ENCODE measurements around the gene RPL3. TPM values are rescaled to one million over a fixed set of nuclear protein-coding genes. Genes with fewer than 3 reads are reported as not detected.

The RPL3 gene
- total RNA-seq, 2 donors from 2014 or later: 908 to 1,235 TPM

DNA sequence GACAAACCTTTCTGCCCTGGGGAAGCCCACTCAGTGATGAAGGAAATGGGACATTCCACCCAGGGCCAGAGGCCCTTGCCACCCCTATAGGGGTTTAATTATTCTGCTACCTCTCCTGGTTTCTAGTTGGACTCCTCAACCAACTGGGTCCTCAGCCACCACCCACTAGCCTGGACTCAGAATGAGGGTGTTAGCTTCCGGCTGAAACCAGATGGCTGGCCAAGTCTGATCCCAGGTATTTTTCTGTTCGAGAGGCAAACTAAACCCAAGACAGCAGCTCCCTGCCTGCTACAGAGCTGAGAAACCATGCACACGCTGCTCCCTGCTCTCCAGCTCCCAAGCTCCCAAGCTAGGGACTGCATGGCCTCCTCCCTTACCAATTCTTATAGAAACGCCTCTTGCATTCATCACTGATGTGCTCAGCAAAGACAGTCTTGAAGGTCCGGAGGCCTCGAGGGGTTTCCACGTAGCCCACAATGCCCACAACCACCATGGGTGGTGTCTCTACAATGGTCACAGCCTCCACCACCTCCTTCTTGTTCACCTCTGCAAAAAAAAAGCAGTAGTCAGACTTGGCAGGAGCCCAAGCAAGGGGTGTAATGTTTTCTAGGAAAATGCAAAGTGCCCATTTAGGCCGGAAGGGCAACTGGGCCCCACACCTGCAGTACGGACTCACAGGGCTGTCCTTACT is 2.2 kb downstream of the RPL3 start:
- H3K9me3 ChIP-seq: no peaks in the 10 kb centered on the region
- DNase-seq (ENCODE audit: low spot score) (no peak), ATAC-seq (ENCODE audit: insufficient number of reproducible peaks, low FRiP score, low read depth) (no peak)
- peaks cover 54% of the 10 kb centered on the region for H3K36me3 ChIP-seq
- H3K27me3 ChIP-seq (replicated peaks; ENCODE audit: insufficient read depth): no peaks in the 10 kb centered on the region
- H3K27ac ChIP-seq: no peak overlapping the region
- H3K4me3 ChIP-seq: no peak overlapping the region
- TF ChIP-seq, protein P1, sequence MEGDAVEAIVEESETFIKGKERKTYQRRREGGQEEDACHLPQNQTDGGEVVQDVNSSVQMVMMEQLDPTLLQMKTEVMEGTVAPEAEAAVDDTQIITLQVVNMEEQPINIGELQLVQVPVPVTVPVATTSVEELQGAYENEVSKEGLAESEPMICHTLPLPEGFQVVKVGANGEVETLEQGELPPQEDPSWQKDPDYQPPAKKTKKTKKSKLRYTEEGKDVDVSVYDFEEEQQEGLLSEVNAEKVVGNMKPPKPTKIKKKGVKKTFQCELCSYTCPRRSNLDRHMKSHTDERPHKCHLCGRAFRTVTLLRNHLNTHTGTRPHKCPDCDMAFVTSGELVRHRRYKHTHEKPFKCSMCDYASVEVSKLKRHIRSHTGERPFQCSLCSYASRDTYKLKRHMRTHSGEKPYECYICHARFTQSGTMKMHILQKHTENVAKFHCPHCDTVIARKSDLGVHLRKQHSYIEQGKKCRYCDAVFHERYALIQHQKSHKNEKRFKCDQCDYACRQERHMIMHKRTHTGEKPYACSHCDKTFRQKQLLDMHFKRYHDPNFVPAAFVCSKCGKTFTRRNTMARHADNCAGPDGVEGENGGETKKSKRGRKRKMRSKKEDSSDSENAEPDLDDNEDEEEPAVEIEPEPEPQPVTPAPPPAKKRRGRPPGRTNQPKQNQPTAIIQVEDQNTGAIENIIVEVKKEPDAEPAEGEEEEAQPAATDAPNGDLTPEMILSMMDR (IDR thresholded peaks at IDR 0.05): no peak
- H3K4me1 ChIP-seq (ENCODE audit: control insufficient read depth in 1 of 2, low read depth in 2 of 2): peaks cover 15 to 47% of the 10 kb centered on the region in 2 donors

DNA sequence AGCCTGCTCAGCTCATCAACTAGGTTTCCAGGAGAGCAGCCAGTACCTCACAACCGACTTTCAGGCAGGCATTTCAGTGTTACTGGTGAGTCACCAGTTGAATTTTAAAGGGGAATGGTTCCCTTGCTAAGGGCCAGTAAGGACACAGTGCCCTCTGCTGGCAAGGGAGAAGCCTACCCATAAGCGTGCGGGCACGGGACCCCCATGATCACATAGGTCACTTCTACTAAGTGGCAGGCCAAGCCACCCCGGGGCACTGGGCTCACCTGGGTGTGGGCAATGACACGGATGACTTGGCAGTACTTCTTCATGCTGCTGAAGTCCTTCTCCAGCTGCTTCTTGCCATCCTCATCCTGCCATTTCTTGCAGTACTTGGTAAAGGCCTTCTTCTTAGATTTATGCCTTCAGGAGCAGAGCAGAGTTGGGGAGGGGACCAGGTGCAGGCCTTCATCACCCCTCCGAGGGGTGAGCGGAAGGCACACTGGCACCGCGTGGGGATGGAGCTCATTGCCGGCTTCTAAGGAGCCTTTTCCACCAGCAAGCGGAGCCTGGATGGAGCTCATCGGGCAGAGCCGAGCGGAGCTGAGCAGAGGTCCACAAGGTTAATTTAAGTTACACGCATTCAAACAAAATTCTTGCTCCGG is 2.9 kb downstream of the RPL3 start:
- DNase-seq (ENCODE audit: low spot score): no peak

DNA sequence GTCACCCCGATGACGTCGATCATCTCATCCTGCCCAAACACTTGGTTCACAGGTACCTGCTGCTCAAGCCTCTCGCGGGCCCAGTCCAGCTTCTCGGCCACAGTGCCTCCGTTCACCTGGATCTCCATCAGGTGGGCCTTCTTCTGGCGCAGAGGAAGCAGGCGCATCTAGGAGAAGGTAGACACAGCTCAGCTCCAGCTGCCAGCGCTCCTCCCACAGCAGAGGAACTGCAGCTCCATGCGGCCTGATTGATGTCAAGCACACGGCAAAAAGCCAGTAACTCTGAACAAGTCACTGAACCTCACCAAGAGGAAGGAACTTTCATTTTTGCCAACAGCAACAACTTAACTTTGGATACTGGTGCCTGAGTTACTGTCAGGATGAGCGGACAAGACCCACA is 4.0 kb downstream of the RPL3 start:
- no peak for DNase-seq (ENCODE audit: low spot score)
- H3K27me3 ChIP-seq (replicated peaks; ENCODE audit: insufficient read depth): no peaks in the 10 kb centered on the region
- H3K9me3 ChIP-seq: no peaks in the 10 kb centered on the region
- no peak overlapping the region for H3K4me3 ChIP-seq
- ATAC-seq (ENCODE audit: insufficient number of reproducible peaks, low FRiP score, low read depth): no peak
- peak overlapping the region in 1 of 2 donors; percentile 22 for H3K27ac ChIP-seq
- TF ChIP-seq, protein P1 (IDR thresholded peaks at IDR 0.05): no peak
- H3K4me1 ChIP-seq (ENCODE audit: control insufficient read depth in 1 of 2, low read depth in 2 of 2): peaks cover 15 to 47% of the 10 kb centered on the region in 2 donors
- H3K36me3 ChIP-seq: peaks cover 62% of the 10 kb centered on the region

More for the DNA sequence above, 2.9 kb downstream of the RPL3 start:
- Histone ChIP-seq H3K4me1 (ENCODE audit: control insufficient read depth in 1 of 2, low read depth in 2 of 2) (peaks cover 15 to 47% of the 10 kb centered on the region in 2 donors), H3K36me3 (peaks cover 60% of the 10 kb centered on the region), H3K27ac (peak overlapping the region; percentile 10 to 22), H3K27me3 (replicated peaks; ENCODE audit: insufficient read depth) (no peaks in the 10 kb centered on the region), H3K9me3 (no peaks in the 10 kb centered on the region), H3K4me3 (peak overlapping the region; percentile 45)
- ATAC-seq (ENCODE audit: insufficient number of reproducible peaks, low FRiP score, low read depth): peak; percentile 53
- TF ChIP-seq, protein P1 (IDR thresholded peaks at IDR 0.05): peak; percentile 84

DNA sequence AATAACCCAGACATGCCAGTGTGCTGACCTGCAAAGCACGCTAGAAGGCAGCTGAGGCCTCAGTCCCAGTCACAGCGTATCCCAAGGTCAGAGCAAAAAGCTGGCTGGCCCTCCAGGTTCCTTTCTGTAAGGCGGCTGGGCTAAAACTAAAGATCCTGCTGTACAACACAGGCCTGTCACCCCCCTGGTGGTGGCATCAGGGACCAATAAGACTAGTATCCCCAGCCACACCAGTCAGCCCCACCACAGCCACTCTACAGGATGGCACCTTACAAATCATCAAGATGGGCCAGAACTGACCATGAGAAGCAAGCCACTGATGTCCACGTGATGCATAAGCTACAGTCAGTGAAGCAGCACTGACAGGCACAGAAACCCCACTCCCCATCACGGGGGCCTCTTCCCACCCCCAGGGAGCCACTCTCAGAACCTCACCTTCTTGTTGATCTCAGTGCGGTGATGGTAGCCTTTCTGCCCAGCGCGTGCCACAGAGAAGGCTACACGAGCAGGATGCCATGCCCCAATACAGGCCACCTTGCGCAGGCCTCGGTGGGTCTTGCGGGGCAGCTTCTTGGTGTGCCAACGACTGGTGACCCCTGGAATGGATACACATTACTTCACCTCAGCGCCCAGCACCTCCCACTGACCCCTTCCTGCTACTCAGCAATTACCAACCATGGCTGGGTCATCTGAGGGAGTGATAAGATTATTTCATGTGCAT is 5.0 kb downstream of the RPL3 start:
- ATAC-seq (ENCODE audit: insufficient number of reproducible peaks, low FRiP score, low read depth): no peak
- peaks cover 62% of the 10 kb centered on the region for H3K36me3 ChIP-seq

More for the DNA sequence above, 5.0 kb downstream of the RPL3 start:
- Histone ChIP-seq H3K27me3 (replicated peaks; ENCODE audit: insufficient read depth) (no peaks in the 10 kb centered on the region), H3K9me3 (no peaks in the 10 kb centered on the region), H3K4me1 (ENCODE audit: control insufficient read depth in 1 of 2, low read depth in 2 of 2) (peaks cover 15 to 48% of the 10 kb centered on the region in 2 donors), H3K4me3 (no peak overlapping the region), H3K27ac (peak overlapping the region in 1 of 2 donors; percentile 22)
- DNase-seq (ENCODE audit: low spot score): no peak
- TF ChIP-seq, protein P1 (IDR thresholded peaks at IDR 0.05): peak; percentile 10

Measured in thoracic aorta (tissue), 2 donors.